Muscle of arm (tissue), 12 donors: ENCODE data around the gene GRAMD4. TPM values are rescaled to one million over a fixed set of nuclear protein-coding genes. Genes with fewer than 3 reads are reported as not detected.
"Not testable (repeated sequence)": the region's sequence is repeated elsewhere in the genome, so short reads cannot be mapped to it uniquely, and the experiment has no call there.

Experiments used
- DNase-seq: peaks from one replicate; pipeline ENCODE4 v3.0.0-alpha.2; 2013
- polyA plus RNA-seq, 12 donors: library from polyadenylated mRNA; unstranded; fragments of 120-200 nt; gene quantifications; one replicate each; pipeline ENCODE4 v1.2.1, GENCODE V29; 2013; ENCODE audit not compliant: insufficient read length in 12 of 12

The GRAMD4 gene
- polyA plus RNA-seq, 12 donors = 11.0 to 93.7 (median 14.9) TPM

DNA sequence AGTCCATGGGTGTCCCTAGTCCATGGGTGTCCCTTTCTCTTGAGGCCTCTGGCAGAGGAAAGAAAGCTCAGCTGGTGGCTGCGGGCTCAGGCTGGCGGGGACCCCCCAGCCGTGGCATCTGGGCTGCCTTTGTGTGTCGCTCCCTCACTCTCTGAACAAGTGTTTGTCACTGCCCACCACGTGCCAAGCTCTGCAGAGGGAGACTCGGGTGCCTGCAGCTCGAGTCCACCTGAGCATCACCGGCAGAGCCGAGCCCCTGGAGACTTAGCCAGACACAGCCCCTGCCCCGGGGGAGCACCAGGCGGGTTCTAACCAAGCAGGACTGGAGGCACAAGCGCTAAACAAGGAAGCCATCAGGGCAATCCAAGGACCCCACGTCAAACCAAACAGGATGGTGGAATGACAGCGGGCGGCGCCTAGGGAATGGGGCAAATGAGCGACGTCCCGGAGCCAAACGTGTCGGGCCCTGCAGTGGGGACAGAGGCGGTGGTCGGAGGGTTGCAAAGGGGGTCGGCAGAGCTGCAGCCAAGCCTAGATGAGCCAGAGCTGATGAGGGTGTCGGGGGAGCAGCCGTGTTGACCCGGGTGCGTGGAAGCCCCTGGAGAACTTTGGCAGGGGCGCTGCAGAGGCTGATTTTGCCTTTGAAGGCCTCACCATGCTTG is 2.1 kb upstream of the GRAMD4 start:
- DNase-seq = no peak

DNA sequence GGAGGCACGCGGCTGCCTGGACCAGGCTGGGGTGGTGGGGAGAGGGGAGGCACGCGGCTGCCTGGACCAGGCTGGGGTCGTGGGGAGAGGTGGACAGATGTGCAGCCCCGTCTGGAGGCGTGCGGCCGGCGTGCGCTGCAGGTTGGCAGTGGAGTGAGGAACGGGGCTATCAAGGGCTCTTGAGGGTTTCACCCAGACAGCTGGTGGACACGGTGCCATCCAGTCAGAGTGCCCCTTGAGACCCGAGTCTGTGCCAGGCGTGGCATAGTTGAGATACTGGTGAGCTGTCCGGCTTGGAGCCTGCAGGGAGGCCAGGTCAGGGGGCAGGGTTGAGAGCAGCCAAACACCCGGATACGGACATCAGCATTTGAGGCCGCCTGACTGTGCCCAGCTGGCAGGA is 1.5 kb upstream of the GRAMD4 start:
- no peak for DNase-seq

DNA sequence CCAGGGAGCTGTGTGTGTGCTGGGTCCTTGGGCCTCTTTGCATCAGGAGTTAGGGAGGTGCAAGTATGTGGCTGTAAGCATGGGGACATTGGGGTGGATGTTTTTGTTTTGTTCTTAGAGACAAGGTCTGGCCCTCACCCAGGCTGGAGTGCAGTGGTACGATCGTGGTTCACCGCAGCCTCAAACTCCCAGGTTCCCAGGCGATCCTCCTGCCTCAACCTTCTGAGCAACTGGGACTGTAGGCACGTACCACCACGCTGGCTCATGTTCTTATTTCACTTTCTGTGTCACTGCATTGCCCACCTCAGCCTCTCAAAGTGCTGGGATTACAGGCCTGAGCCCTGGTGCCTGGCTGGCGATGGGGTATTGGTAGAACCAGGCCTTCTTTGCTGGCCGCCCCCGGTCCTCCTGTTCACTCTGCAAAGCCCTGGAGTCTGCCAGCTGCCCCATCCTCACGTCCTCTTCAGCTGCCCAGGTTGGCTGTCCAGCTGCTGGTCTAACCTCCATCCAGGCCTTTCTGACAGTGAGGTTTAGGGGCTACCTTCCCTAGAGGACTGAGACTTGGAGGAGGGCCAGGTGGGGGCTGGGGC is 851 bp upstream of the GRAMD4 start:
- DNase-seq = no peak

GRCh38 chr22:46620588-46621242 is 529 bp downstream of the GRAMD4 start:
- no peak for DNase-seq

DNA sequence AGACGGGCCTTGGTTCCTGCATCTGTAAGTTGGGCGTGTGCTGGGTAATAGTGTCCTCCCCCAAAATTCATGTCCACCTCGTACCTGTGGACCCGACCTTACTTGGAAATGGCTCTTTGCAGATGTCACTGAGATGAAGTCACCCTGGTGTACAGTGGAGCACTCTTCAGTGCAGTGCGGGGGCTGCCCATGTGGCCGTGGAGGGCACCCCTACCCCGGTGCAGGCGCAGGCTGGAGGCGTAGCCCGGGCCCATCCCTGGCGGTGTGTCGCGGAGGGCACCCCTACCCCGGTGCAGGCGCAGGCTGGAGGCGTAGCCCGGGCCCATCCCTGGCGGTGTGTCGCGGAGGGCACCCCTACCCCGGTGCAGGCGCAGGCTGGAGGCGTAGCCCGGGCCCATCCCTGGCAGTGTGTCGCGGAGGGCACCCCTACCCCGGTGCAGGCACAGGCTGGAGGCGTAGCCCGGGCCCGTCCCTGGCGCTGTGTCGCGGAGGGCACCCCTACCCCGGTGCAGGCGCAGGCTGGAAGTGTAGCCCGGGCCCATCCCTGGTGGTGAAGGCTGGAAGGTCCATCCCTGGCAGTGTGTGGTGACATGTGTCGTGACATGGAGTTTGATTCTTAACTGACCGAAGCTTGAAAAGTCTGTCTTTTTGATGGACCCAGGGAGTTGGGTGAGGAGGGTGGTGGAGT is 1.2 kb downstream of the GRAMD4 start:
- not testable (repeated sequence) for DNase-seq

DNA sequence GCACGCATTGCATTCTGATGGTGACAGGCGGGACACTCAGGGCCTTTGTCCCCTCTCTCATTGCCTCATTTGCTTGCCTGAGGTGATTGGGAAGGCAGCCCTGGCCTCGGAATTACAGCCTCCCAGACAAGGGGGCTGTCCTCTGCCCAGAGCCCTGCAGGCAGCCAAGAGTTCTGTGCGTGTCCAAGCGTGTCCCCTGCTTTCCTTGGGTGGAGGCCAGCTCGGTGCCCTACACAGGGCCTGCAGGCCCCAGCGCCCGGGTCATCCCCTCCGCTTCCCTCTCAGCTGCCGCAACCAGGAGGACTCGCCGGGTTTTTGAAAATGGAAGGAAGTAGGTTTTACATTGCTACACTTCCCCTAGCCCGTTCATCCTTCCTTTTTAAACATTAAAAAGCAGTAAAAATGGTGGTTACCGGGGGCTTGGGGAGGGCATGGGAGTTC is 1.9 kb downstream of the GRAMD4 start:
- no peak for DNase-seq

- DNase-seq = no peak
Measured at GRCh38 chr22:46625113-46625842, 5.1 kb downstream of the GRAMD4 start.

DNA sequence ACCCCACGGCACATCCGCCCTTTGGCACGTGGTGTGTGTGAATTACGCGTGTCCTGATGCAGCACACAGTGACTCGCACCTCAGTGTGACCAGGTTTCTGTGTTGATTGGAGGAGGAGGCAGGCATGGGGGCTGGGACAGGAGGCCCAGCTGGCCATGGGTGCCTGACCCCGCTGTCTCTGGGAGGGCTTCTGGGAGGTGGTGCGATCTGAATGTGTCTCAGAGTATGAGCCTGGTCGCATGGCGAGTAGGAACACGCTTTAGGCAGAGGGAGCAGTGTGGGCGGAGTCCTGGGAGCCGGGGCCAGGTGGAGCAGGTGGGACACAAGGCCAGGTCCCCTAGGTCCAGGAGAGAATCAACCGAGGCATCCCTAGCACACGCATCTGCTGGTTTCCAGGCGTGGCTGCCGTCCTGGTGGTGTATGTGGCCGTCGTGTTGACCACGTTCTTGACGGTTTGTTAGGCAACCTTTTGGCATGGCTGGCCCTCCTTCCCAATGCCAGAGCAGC is 5.7 kb downstream of the GRAMD4 start:
- DNase-seq = no peak

- no peak for DNase-seq
Measured at GRCh38 chr22:46626356-46626755, 6.2 kb downstream of the GRAMD4 start.

- no peak for DNase-seq
Measured at GRCh38 chr22:46626911-46627805, 7.0 kb downstream of the GRAMD4 start.

DNA sequence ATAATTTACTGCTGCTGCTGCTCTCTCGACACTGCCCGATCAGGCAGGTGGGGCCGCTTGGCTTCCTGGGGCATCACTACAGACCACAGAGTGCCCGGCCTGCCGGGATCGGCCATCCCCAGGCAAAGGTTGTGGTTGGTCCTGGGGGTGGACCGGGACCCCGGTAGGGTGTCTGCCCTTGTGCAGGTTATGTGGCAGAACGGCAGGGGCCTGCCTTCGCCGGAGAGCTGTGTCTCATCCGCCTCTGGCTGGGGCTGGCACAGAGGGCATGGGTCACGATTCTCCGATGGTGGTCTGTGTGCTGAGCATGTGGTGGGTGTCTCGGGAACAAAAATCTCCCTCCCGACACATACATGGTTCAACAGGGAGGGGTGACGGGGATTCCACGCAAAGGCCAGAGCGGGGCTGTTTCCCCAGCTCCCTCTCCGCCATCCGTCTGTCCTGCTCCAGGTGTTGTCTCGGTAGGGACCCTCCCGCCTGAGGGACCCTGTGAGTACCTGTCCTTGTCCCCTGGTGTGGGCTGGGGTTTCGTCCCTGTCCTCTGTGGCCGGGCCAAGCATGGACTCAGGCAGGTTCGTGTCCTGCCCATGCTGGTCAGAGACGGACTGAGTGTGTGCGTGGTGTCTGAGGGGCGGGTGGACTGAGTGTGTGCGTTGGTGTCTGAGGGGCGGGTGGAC is 7.8 kb downstream of the GRAMD4 start:
- DNase-seq = no peak

- DNase-seq = no peak
Measured at GRCh38 chr22:46628756-46629155, 8.6 kb downstream of the GRAMD4 start.

DNA sequence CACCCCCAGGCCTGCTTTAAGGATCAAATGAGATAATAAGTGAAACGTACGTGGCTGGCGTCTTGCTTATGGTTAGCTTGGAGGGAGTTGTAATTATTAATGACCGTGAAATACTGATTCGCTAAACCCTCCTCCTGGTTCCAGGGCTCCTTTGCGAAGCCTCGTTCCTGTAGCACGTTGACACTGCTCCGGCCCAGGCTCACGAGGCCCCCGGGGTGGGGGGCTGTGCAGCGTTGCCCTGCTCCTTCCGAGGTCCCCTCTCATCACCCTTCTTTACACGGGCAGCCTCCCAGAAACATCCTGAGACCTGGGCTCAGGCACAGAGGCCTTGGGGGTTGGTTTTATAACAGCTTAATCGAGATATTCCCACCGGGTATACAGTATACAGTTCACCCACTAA is 9.1 kb downstream of the GRAMD4 start:
- DNase-seq = no peak

- DNase-seq = no peak
Measured at GRCh38 chr22:46631113-46631512, 10.9 kb downstream of the GRAMD4 start.

- DNase-seq = no peak
Measured at GRCh38 chr22:46632646-46633249, 12.6 kb downstream of the GRAMD4 start.

- no peak for DNase-seq
Measured at GRCh38 chr22:46633334-46633890, 13.2 kb downstream of the GRAMD4 start.

- DNase-seq = no peak
Measured at GRCh38 chr22:46634011-46634699, 14.0 kb downstream of the GRAMD4 start.

- DNase-seq = not testable (repeated sequence)
Measured at GRCh38 chr22:46634973-46635685, 14.9 kb downstream of the GRAMD4 start.
